GM12864 (cell line): ENCODE measurements around the gene TMEM106A.
A peak's percentile ranks its signal among the peaks of the same experiment; 100 is the strongest.
"Not testable (repeated sequence)": the region's sequence is repeated elsewhere in the genome, so short reads cannot be mapped to it uniquely, and the experiment has no call there.

Experiments used
- DNase-seq: peaks from one replicate; pipeline ENCODE4 v3.0.0-alpha.2; 2011; ENCODE audit warnings: low read depth
- H3K4me3 ChIP-seq: 2 replicates; pipeline ENCODE4 v1.5.1; 2011; ENCODE audit warnings: mild to moderate bottlenecking, low read depth, low read length, control low read depth
- TF ChIP-seq, protein P1 (sequence below): IDR thresholded peaks from 2 replicates; pipeline ENCODE4 v1.5.1; 2011; ENCODE audit warnings: low read depth, mild to moderate bottlenecking, moderate library complexity, low read length, control low read depth, inconsistent platforms; ENCODE audit errors: missing control alignments

Gene TMEM106A

GRCh38 chr17:43226393-43226792, 14.7 kb downstream of the TMEM106A start:
- no peak for DNase-seq
- TF ChIP-seq, protein P1, sequence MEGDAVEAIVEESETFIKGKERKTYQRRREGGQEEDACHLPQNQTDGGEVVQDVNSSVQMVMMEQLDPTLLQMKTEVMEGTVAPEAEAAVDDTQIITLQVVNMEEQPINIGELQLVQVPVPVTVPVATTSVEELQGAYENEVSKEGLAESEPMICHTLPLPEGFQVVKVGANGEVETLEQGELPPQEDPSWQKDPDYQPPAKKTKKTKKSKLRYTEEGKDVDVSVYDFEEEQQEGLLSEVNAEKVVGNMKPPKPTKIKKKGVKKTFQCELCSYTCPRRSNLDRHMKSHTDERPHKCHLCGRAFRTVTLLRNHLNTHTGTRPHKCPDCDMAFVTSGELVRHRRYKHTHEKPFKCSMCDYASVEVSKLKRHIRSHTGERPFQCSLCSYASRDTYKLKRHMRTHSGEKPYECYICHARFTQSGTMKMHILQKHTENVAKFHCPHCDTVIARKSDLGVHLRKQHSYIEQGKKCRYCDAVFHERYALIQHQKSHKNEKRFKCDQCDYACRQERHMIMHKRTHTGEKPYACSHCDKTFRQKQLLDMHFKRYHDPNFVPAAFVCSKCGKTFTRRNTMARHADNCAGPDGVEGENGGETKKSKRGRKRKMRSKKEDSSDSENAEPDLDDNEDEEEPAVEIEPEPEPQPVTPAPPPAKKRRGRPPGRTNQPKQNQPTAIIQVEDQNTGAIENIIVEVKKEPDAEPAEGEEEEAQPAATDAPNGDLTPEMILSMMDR = no peak
- H3K4me3 ChIP-seq = no peak overlapping the region

GRCh38 chr17:43228020-43228782, 16.5 kb downstream of the TMEM106A start, which contains the start of gene CCDC200:
Gene CCDC200, minus strand, starts transcription at chr17:43228623. Its CDS starts 69 bp downstream, at chr17:43228554.
- not testable (repeated sequence) for DNase-seq, H3K4me3 ChIP-seq

GRCh38 chr17:43231205-43232020, 19.7 kb downstream of the TMEM106A start:
- not testable (repeated sequence) for DNase-seq
- H3K4me3 ChIP-seq = peak overlapping the region; percentile 32; the same call in 1 of the 2 replicates

GRCh38 chr17:43232021-43232699, 20.5 kb downstream of the TMEM106A start:
- not testable (repeated sequence) for DNase-seq
- peak overlapping the region; percentile 32; the same call in 1 of the 2 replicates for H3K4me3 ChIP-seq

DNA sequence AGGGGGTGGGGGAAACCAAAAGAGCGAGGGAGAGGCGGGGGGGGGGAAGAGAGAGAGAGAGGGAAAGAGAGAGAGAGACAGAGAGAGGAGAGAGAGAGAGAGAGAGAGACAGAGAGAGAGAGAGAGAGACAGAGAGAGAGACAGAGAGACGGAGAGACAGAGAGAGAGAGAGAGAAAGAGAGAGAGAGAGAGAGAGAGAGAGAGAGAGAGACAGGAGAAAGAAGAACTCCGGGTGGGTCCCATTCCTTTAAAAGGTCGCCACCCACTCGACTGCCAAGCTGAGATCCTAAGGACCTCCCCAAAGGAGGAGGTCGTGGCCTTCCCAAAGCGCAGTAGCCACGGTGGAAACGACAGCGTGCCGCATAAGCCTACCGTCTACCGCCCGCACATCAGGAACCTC, 21.6 kb downstream of the TMEM106A start:
- not testable (repeated sequence) for H3K4me3 ChIP-seq, DNase-seq

DNA sequence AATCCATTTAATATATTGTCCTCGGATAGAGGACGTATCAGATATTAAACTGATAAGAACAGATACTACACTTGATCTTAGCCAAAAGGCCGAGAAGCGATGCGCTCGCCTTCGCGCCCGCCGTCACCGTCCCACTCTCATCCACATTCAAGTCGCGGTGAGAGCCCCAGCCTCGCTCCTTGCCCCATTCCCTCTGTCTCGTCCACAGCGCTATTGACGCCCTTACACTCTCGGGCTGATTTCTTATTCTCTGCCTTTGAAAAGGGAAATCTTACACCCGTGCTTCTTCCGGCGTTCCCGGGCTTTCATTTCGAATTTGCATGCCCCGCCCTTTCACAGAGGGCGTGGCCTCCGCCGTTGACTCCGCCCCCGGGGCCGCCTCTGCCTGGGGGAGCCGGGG, 22.2 kb downstream of the TMEM106A start, which contains the start of gene RNU2-1:
TSS of gene RNU2-1 (minus strand) at position 101 of the 400 bp plus-strand sequence.
- DNase-seq, H3K4me3 ChIP-seq: not testable (repeated sequence)

- not testable (repeated sequence) for DNase-seq, H3K4me3 ChIP-seq
These were observed 27.9 kb downstream of the TMEM106A start for GRCh38 chr17:43239597-43239996.

GRCh38 chr17:43240596-43241352, 29.1 kb downstream of the TMEM106A start:
- H3K4me3 ChIP-seq, DNase-seq: not testable (repeated sequence)

GRCh38 chr17:43246456-43246855, 34.8 kb downstream of the TMEM106A start:
- H3K4me3 ChIP-seq, DNase-seq: not testable (repeated sequence)
